NK-92 (cell line): ENCODE data around the gene APBB2.

Experiments
- DNase-seq: peaks from one replicate; lab custom pipeline; 2025; ENCODE audit not compliant: unreplicated experiment; lab: John Stamatoyannopoulos, UW

The APBB2 gene

DNA sequence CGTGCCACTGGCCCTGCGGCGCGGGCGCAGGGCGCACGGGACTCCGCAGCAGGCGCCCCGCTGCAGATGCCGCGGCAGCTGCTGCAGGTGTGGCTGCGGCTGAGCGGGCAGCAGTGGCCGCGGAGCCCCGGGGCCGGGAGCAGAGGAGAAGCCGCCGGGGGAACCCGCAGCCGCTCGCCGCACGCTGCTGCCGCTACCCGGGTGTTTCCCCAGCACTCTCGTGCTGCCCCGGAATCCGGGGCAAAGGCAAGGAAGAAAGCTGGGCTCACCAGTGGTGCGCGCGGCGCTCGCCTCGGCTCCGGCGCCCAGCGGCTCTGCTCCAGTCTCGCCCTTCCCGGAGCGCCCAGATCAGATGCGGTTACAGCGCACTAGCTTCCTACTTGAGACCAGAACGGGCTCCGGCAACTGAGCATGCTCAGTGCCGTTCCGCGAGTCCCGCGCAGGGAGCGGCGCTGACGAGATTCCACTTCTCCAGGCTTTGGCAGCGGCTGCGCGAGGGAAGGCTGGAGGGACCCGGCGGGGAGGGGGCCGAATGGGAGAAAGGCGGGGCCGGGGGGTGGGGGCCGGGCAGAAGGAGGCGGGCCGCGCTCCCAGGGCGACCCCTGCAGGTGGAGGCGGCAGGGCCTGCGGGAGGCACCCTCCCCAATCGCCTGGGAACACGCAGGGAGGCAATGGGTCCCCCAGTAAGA, at the start of gene APBB2:
Gene APBB2 (minus strand): TSS at position 407 of the 689 bp plus-strand sequence. CDS start 181,288 bp downstream, outside the sequence.
- no peak for DNase-seq

DNA sequence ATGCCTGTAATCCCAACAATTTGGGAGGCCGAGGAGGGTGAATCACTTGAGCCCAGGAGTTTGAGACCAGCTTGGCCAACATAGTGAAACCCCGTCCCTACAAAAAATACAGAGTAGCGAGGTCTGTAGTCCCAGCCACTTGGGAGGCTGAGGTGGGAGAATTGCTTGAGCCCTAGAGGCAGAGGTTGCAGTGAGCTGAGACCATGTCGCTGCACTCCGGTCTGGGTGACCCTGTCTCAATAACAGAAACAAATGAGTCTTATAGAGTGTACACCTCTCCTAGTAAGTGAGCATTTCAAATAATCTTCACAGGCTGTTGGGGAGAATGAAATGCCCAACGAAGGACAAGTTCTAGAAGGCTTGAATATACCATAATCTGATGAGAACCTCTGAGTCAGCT, 47.9 kb upstream of the APBB2 start:
- DNase-seq, result no peak

DNA sequence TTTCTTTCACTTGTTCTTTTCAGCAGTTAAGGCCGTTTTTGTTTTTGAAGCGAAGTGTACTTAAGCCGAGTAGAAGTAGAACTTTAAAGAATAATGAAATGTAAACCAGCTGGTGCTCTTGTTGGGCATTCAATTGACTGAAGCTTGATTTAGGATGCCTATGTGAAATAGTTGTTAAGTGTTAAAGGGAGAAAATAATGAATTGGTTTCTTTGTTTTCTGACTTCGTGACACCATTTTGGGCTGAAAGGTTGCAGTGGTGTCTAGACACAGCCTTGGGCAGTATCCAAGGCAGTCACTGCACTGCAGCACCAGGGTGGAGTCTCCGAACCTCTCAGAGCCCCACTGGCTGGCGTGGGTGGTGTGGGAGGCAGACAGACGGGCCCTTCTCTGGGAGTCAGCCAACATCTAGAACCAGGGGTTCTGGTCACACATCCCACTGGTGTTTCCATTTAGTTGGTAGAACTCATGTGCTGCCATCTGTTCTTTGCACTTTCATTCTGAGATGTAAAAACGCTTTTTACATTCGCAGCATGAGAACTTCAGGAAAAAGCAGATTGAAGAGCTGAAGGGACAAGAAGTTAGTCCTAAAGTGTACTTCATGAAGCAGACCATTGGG, 45.9 kb upstream of the APBB2 start:
- DNase-seq, result no peak

DNA sequence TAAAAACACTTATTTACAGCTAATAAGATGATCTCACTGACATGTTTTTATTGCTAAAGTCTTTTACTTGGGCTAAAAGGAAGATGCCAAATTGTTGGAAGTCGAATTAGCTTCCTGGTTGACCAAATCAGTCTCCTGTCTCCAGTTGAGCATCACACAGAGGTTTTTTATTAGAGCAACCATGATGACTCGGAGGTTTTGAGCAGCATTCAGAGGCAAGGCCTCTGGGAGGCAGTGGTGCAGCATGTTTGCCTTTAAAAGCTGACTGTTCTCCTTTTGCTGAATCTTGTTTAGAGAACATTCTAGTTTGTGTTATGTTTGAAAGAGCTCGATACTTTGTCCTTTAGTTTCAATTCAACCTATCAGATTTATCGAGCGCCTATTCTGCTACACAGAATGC, 44.4 kb upstream of the APBB2 start:
- DNase-seq, result no peak

DNA sequence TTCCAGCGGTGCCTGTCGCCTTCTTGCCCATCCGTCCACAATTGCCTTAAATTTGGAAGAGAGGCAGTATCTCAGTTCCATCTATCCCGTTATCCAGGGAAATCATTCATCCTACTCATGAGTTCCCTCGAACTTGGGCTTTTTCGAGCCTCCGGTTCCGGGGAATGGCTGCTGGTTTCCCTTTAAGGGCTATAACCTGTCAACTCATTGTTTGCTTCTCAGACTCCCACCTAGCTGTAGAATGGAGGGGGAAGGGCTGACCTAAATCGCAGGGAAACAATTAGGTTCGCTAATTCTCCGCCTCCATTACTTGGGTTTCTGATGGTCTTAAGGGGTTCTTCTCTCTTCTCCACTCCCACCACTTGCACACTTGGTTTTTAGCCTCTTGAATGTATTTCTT, 43.6 kb upstream of the APBB2 start:
- no peak for DNase-seq

GRCh38 chr4:41257257-41257901, 43.0 kb upstream of the APBB2 start:
- no peak for DNase-seq

- DNase-seq, result no peak
Observed at GRCh38 chr4:41256740-41257256, 42.5 kb upstream of the APBB2 start, which contains the start of gene UCHL1. Gene UCHL1, plus strand, starts transcription at chr4:41256928. Its CDS starts 49 bp downstream, at chr4:41256977.

GRCh38 chr4:41256131-41256739, 41.9 kb upstream of the APBB2 start:
- no peak for DNase-seq

DNA sequence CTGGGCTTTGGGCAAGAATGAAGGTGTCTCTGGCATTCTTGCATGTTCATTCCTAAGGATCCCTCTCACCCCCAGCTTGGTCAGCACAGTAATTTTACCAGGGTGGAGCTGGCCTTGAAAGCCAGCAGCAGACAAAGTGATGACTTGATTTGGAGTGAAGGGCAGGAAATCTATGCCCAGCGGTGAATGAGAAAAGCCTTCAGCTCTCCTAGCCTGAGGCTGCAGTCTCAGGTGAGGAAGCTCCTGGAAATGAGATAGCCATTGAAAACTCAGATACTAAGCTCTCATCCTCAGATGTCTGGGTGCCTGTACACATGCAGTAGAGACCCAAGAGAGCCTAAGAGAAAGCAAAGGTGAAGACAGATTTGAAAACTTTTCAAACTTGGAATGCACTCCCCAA, 31.6 kb upstream of the APBB2 start:
- DNase-seq, result no peak

DNA sequence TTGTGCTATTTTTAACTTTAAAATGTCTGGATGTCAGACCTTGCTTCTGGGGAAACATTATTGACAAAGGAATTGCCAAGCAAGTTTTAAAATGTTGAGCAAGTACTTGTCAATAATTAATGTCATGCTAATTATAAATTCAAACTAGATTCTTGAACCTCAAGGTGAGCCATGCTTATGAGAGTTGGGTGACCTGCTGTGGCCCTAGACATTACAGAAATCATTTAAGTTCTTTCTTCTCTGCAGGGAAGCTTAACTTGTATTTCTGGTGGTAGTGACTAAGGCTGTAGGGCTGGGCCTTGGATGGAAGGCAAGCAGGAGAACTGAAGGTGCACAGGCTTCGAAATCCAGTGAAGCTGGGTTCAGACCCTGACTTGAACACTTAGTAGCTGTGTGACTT, 27.6 kb upstream of the APBB2 start:
- no peak for DNase-seq

DNA sequence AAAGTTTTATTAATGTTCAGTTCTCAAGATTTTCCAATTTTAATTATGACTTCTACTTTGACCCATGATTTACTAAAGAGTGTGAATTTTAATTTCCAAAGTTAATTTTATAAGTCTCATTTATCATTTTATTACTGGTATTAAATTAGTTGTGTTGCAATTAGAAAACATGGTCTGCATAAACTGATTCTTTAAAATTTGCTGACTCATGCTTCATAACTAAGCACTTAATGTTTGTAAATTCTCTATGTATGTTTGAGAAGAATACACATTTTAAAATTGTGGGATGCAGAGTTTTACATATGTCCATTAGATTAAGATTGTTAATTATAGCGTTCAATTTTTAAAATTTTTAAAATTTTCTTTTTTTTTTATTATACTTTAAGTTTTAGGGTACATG, 22.2 kb upstream of the APBB2 start:
- no peak for DNase-seq

DNA sequence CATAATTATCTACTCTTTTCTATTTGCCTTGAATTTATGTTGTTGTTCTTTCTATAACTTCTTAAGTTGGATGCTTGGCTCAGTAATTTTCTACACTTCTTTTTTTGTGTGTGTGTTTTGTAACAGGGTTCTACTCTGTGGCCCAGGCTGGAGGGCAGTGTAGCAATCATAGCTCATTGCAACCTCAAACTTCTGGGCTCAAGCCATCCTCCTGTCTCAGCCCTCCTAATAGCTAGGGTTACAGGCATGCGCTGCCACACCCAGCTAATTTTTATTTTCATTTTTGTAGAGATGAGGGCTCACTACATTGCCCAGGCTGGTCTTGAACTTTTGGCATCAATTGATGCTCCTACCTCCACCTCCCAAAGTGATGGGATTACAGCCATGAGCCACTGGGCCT, 21.7 kb upstream of the APBB2 start:
- no peak for DNase-seq

GRCh38 chr4:41232856-41233255, 18.5 kb upstream of the APBB2 start:
- DNase-seq, result no peak

- no peak for DNase-seq
Observed at GRCh38 chr4:41232406-41232805, 18.1 kb upstream of the APBB2 start.

GRCh38 chr4:41227902-41228301, 13.6 kb upstream of the APBB2 start:
- no peak for DNase-seq

GRCh38 chr4:41221850-41222645, 7.7 kb upstream of the APBB2 start:
- no peak for DNase-seq

- DNase-seq, result no peak
Observed at GRCh38 chr4:41219421-41219950, 5.1 kb upstream of the APBB2 start.

- no peak for DNase-seq
Observed at GRCh38 chr4:41218703-41219102, 4.4 kb upstream of the APBB2 start.

DNA sequence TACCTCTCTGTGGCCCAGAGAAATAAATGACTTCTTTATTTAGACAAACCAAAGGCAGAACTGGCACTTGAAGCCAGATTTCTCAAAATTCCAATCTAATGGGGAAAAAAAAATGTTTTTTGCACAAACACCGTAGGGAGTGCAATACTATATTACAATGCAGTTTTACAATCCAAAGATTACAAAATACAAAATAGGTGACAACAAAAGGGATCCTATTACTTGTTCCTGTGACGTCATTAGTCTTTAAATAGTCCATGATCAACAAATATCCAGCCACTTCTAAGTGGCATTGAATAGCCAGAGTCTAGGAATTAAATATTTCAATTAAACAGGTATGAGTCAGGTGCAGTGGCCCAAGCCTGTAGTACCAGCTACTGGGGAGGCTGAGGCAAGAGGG, 3.0 kb upstream of the APBB2 start:
- DNase-seq, result no peak

DNA sequence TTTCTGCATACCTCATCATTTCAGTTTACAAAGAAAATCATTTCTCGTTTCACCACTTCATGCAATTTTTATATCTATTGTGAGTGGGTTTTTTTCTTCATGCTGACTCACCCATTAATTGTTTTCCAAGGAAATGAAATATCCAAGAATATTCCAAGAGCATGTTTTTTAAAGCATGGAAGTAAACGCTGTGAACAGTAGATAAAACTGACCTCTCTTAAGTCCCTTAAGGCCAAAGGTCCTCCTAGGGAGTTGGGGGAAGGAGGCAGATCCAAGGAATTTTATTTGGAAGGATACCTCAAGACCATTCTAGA, 2.6 kb upstream of the APBB2 start:
- no peak for DNase-seq
